Esophagus muscularis mucosa (tissue), 4 donors: ENCODE measurements around the gene WASF3. TPM values are rescaled to one million over a fixed set of nuclear protein-coding genes. Genes with fewer than 3 reads are reported as not detected.
A peak's percentile ranks its signal among the peaks of the same experiment; 100 is the strongest.

Source experiments
- DNase-seq: peaks from one replicate; pipeline ENCODE4 v3.0.0-alpha.2; 2017; ENCODE audit errors: extremely low spot score
- H3K27ac ChIP-seq, 4 donors: fragments of 200-600 bp; sonication (generic); replicated peaks in 1 of 4; 1 replicate in 3 of 4; 2 replicates in 1 of 4; pipeline ENCODE4 v1.5.1; 2016 to 2019; ENCODE audit warnings: mild to moderate bottlenecking in 1 of 4
- H3K27me3 ChIP-seq, 4 donors: fragments of 200-600 bp; sonication (generic); one replicate each; pipeline versions ENCODE4 v1.5.1 to v1.6.0; 2016 to 2019
- H3K36me3 ChIP-seq, 4 donors: fragments of 200-600 bp; sonication (generic); one replicate each; pipeline ENCODE4 v1.5.1; 2016 to 2019
- H3K4me1 ChIP-seq, 4 donors: fragments of 200-600 bp; sonication (generic); one replicate each; pipeline ENCODE4 v1.5.1; 2016 to 2019
- H3K4me3 ChIP-seq, 4 donors: fragments of 200-600 bp; sonication (generic); 1 replicate in 2 of 4; 2 replicates in 2 of 4; pipeline ENCODE4 v1.5.1; 2016 to 2019; ENCODE audit warnings: mild to moderate bottlenecking in 4 of 4, moderate library complexity in 1 of 4
- H3K9me3 ChIP-seq, 4 donors: fragments of 200-600 bp; sonication (generic); 1 replicate in 3 of 4; 2 replicates in 1 of 4; pipeline ENCODE4 v1.5.1; 2016 to 2019
- EP300 ChIP-seq: sonication (generic); formaldehyde crosslinking; IDR thresholded peaks from one replicate; pipeline ENCODE4 v1.6.1; 2017; ENCODE audit warnings: antibody characterized with exemption
- POLR2A ChIP-seq: fragments of 450-650 bp; IDR thresholded peaks from one replicate; pipeline ENCODE4 v1.6.1; 2017; ENCODE audit warnings: antibody characterized with exemption, moderate library complexity, mild to moderate bottlenecking, low read depth
- POLR2AphosphoS5 ChIP-seq, 2 donors: sonication (generic); formaldehyde crosslinking; IDR thresholded peaks; one replicate each; pipeline ENCODE4 v1.6.1; 2017; ENCODE audit warnings: antibody characterized with exemption in 2 of 2
- WGBS: methylation state at CpG from one replicate; pipeline ENCODE4 v1.1.5; 2018; 5-methylcytosine and 5-hydroxymethylcytosine counted together
- intact Hi-C: fragments of 100-400 bp; cut with DNase I; formaldehyde crosslinking; loops from one replicate; pipeline ENCODE4 v1.15.1; 2023
- total RNA-seq, 4 donors: library from RNA; depleted of rRNA; stranded (reverse); fragments of >200 nt; gene quantifications; one replicate each; pipeline versions ENCODE4 v1.1.0 to v1.2.1, GENCODE V29; 2016
- TF ChIP-seq, protein P1 (sequence below), 3 experiments: fragments of 200-600 bp in 2 of 3; fragments of 450-650 bp in 1 of 3; sonication (generic) in 2 of 3; IDR thresholded peaks; one replicate each; pipeline ENCODE4 v1.5.1; 2017 to 2019; ENCODE audit warnings: antibody characterized with exemption in 3 of 3, mild to moderate bottlenecking in 2 of 3, moderate library complexity in 1 of 3

Gene WASF3
- total RNA-seq, 4 donors from 2014 or later: 16.6 to 19.9 (median 18.4) TPM

DNA sequence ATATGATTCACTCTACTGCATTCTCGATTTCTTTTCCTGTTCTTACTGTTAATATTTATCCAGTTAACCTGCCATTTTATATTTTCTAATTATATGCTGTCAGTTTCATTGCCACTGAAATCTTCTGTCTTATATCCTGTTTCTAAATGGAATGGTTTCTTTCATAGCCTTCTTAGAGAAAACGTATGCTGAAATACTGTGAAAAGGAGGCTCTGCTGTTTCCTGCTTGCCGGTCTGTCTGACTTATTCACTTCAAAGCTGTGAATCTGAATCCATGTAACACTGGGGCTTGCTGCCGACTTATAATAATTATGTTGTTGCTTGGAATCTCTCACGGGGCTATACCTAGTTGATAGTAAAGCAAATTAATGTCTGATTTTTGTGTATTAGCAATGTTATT, 123.1 kb downstream of the WASF3 start:
- whole genome bisulfite sequencing: 71% methylated on average over 5 of the region's 5 CpGs
- intact Hi-C loops: no loop called here
- Histone ChIP-seq H3K4me1 (no peaks in the 10 kb centered on the region), H3K27me3 (no peaks in the 10 kb centered on the region), H3K36me3 (peaks cover 10 to 62% (median 50%) of the 10 kb centered on the region in 4 donors), H3K27ac (peak overlapping the region in 1 of 4 donors; percentile 21), H3K9me3 (no peaks in the 10 kb centered on the region), H3K4me3 (no peak overlapping the region)
- no peak for DNase-seq
- TF ChIP-seq EP300 (no peak), POLR2AphosphoS5 (IDR thresholded peaks at IDR 0.05) (no peak), POLR2A (no peak)
- TF ChIP-seq, protein P1, sequence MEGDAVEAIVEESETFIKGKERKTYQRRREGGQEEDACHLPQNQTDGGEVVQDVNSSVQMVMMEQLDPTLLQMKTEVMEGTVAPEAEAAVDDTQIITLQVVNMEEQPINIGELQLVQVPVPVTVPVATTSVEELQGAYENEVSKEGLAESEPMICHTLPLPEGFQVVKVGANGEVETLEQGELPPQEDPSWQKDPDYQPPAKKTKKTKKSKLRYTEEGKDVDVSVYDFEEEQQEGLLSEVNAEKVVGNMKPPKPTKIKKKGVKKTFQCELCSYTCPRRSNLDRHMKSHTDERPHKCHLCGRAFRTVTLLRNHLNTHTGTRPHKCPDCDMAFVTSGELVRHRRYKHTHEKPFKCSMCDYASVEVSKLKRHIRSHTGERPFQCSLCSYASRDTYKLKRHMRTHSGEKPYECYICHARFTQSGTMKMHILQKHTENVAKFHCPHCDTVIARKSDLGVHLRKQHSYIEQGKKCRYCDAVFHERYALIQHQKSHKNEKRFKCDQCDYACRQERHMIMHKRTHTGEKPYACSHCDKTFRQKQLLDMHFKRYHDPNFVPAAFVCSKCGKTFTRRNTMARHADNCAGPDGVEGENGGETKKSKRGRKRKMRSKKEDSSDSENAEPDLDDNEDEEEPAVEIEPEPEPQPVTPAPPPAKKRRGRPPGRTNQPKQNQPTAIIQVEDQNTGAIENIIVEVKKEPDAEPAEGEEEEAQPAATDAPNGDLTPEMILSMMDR (IDR thresholded peaks at IDR 0.05): no peak

DNA sequence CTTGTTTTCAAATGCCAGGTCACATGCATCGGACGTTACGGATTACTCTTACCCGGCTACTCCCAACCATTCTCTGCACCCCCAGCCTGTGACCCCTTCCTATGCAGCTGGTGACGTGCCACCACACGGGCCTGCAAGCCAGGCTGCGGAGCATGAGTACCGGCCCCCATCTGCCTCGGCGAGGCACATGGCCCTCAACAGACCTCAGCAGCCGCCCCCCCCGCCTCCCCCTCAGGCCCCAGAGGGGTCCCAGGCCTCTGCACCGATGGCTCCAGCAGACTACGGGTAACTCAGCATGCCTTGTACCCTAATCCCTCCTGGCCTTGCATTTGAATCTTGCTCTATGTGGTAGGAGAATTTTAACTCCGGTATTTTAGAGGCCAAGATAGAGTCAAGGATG, 123.6 kb downstream of the WASF3 start:
- peak; percentile 53 for DNase-seq
- H3K27ac ChIP-seq: no peak overlapping the region
- no peaks in the 10 kb centered on the region for H3K27me3 ChIP-seq
- 91% methylated on average over 15 of the region's 15 CpGs for WGBS
- no peak overlapping the region for H3K4me3 ChIP-seq
- no peaks in the 10 kb centered on the region for H3K9me3 ChIP-seq
- H3K36me3 ChIP-seq: peaks cover 10 to 66% (median 54%) of the 10 kb centered on the region in 4 donors
- intact Hi-C loops: no loop called here
- H3K4me1 ChIP-seq: no peaks in the 10 kb centered on the region
- no peak for TF ChIP-seq EP300
- TF ChIP-seq POLR2A: no peak
- no peak for TF ChIP-seq POLR2AphosphoS5 (IDR thresholded peaks at IDR 0.05)
- TF ChIP-seq, protein P1 (IDR thresholded peaks at IDR 0.05): no peak

DNA sequence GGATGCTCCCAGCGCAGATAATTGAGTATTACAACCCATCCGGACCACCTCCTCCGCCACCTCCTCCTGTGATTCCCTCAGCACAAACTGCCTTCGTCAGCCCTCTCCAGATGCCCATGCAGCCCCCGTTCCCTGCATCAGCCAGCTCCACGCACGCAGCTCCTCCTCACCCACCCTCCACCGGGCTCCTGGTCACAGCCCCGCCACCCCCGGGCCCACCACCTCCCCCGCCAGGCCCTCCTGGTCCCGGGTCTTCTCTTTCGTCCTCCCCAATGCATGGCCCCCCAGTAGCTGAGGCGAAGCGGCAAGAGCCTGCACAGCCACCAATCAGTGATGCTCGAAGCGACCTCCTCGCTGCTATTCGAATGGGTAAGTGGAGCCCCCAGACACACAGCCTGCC, 125.1 kb downstream of the WASF3 start:
- Histone ChIP-seq H3K27ac (no peak overlapping the region), H3K4me1 (no peaks in the 10 kb centered on the region), H3K9me3 (no peaks in the 10 kb centered on the region), H3K4me3 (no peak overlapping the region), H3K36me3 (peaks cover 10 to 82% (median 65%) of the 10 kb centered on the region in 4 donors), H3K27me3 (no peaks in the 10 kb centered on the region)
- DNase-seq: peak; percentile 53
- intact Hi-C loops: no loop called here
- no peak for TF ChIP-seq POLR2AphosphoS5 (IDR thresholded peaks at IDR 0.05)
- TF ChIP-seq, protein P1 (IDR thresholded peaks at IDR 0.05): no peak
- TF ChIP-seq POLR2A: no peak
- TF ChIP-seq EP300: no peak
- 95% methylated on average over 19 of the region's 19 CpGs for WGBS

DNA sequence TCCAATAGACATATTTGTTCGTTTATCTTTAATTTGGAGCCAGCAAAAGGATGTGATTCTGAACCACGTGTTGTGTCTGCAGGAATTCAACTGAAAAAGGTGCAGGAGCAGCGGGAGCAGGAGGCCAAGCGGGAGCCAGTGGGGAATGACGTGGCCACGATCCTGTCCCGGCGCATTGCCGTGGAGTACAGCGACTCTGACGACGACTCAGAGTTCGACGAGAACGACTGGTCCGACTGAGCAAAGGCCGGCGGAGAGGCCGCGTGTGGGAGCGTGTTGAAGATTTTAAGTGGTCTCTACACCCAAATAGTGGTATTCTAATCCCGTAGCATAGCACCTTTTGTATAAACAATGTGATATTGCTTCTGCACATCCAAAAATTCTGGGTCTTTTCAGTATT, 128.1 kb downstream of the WASF3 start:
- WGBS: 94% methylated on average over 22 of the region's 22 CpGs
- H3K36me3 ChIP-seq: peaks cover 10 to 95% (median 61%) of the 10 kb centered on the region in 4 donors
- DNase-seq: peak; percentile 26

DNA sequence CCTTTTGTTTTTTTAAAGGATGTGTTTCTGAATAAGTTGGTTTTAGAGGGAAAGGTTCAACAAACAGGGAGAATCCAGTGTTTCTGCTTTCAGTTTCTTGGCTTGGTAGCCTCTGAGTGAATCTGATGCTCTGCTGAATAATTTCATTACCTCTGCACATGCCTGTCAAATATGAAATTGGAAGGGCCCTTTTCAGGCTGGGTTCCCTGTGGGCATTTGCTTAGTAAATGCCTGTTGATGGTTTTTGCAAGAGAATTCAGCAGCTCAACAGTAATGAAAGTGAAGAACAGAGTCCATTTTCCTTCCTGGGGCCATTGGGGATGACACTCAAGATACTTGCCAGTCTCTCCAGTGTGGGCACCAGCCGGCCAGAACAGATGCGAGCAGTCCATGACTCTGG, 128.8 kb downstream of the WASF3 start:
- no peak for DNase-seq
- Histone ChIP-seq H3K27me3 (no peaks in the 10 kb centered on the region), H3K4me1 (no peaks in the 10 kb centered on the region), H3K4me3 (no peak overlapping the region), H3K36me3 (peaks cover 10 to 88% (median 55%) of the 10 kb centered on the region in 4 donors), H3K27ac (no peak overlapping the region), H3K9me3 (peaks cover 0 to 17% (median 12%) of the 10 kb centered on the region in 4 donors)
- intact Hi-C loops: no loop called here
- WGBS: 94% methylated on average over 2 of the region's 2 CpGs
- no peak for TF ChIP-seq POLR2A
- TF ChIP-seq, protein P1 (IDR thresholded peaks at IDR 0.05): no peak
- no peak for TF ChIP-seq POLR2AphosphoS5 (IDR thresholded peaks at IDR 0.05)
- TF ChIP-seq EP300: no peak

More for the DNA sequence above, 128.1 kb downstream of the WASF3 start:
- peaks cover 0 to 13% (median 8%) of the 10 kb centered on the region in 4 donors for H3K9me3 ChIP-seq
- H3K4me3 ChIP-seq: no peak overlapping the region
- H3K27me3 ChIP-seq: no peaks in the 10 kb centered on the region
- intact Hi-C loops: no loop called here
- H3K4me1 ChIP-seq: no peaks in the 10 kb centered on the region
- no peak for TF ChIP-seq POLR2AphosphoS5 (IDR thresholded peaks at IDR 0.05)
- no peak overlapping the region for H3K27ac ChIP-seq
